ENCODE data around the gene NSD2. TPM values are rescaled to one million over a fixed set of nuclear protein-coding genes. Genes with fewer than 3 reads are reported as not detected.

The NSD2 gene
- polyA plus RNA-seq, 1 donor from 2014 or later: 51.6 TPM

GRCh38 chr4:1863297-1864033 is 7.7 kb upstream of the NSD2 start:
- TF ChIP-seq TAF1 (IDR thresholded peaks at IDR 0.05; ENCODE audit: low read depth) (no peak), EP300 (conservative IDR thresholded peaks at IDR 0.05; ENCODE audit: poor library complexity, severe bottlenecking) (no peak), POLR2AphosphoS5 (IDR thresholded peaks at IDR 0.05) (no peak), RAD21 (conservative IDR thresholded peaks at IDR 0.05) (no peak), MXI1 (conservative IDR thresholded peaks at IDR 0.05; ENCODE audit: poor library complexity, severe bottlenecking) (no peak), SMC3 (conservative IDR thresholded peaks at IDR 0.05; ENCODE audit: poor library complexity) (no peak), CTCF (IDR thresholded peaks at IDR 0.05; ENCODE audit: poor library complexity, severe bottlenecking) (no peak), EZH2 (IDR thresholded peaks at IDR 0.05; ENCODE audit: borderline replicate concordance, insufficient read depth, low read length, poor library complexity, severe bottlenecking) (no peak)
- TF ChIP-seq, protein P1, sequence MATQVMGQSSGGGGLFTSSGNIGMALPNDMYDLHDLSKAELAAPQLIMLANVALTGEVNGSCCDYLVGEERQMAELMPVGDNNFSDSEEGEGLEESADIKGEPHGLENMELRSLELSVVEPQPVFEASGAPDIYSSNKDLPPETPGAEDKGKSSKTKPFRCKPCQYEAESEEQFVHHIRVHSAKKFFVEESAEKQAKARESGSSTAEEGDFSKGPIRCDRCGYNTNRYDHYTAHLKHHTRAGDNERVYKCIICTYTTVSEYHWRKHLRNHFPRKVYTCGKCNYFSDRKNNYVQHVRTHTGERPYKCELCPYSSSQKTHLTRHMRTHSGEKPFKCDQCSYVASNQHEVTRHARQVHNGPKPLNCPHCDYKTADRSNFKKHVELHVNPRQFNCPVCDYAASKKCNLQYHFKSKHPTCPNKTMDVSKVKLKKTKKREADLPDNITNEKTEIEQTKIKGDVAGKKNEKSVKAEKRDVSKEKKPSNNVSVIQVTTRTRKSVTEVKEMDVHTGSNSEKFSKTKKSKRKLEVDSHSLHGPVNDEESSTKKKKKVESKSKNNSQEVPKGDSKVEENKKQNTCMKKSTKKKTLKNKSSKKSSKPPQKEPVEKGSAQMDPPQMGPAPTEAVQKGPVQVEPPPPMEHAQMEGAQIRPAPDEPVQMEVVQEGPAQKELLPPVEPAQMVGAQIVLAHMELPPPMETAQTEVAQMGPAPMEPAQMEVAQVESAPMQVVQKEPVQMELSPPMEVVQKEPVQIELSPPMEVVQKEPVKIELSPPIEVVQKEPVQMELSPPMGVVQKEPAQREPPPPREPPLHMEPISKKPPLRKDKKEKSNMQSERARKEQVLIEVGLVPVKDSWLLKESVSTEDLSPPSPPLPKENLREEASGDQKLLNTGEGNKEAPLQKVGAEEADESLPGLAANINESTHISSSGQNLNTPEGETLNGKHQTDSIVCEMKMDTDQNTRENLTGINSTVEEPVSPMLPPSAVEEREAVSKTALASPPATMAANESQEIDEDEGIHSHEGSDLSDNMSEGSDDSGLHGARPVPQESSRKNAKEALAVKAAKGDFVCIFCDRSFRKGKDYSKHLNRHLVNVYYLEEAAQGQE (IDR thresholded peaks at IDR 0.05; ENCODE audit: borderline replicate concordance): no peak
- H3K9me2 ChIP-seq (ENCODE audit: insufficient read depth, low read length): no peaks in the 10 kb centered on the region
- no peaks in the 10 kb centered on the region for H3F3A ChIP-seq (ENCODE audit: insufficient read depth, low read length, poor library complexity, severe bottlenecking)
- no peaks in the 10 kb centered on the region for H3K27me3 ChIP-seq (ENCODE audit: insufficient read depth, low read depth, low read length)
- H3K9me3 ChIP-seq (ENCODE audit: low read length): no peaks in the 10 kb centered on the region
- H3K4me2 ChIP-seq (ENCODE audit: low read length): no peak overlapping the region
- no peak overlapping the region for H2AFZ ChIP-seq (ENCODE audit: low read depth, low read length)
- H3K9ac ChIP-seq (ENCODE audit: low read length): no peak overlapping the region
- H3K27ac ChIP-seq (ENCODE audit: low read length): no peak overlapping the region
- H3K4me3 ChIP-seq (ENCODE audit: low read length): no peak overlapping the region
- H3K36me3 ChIP-seq (ENCODE audit: insufficient read depth, low read length): no peaks in the 10 kb centered on the region
- H4K20me1 ChIP-seq (ENCODE audit: insufficient read depth): no peaks in the 10 kb centered on the region
- no peaks in the 10 kb centered on the region for H3K79me2 ChIP-seq (replicated peaks; ENCODE audit: insufficient read depth, low read length)

- Histone ChIP-seq H4K20me1 (ENCODE audit: insufficient read depth) (no peaks in the 10 kb centered on the region), H3K9ac (ENCODE audit: low read length) (no peak overlapping the region), H3K9me3 (ENCODE audit: low read length) (no peaks in the 10 kb centered on the region), H3K27me3 (ENCODE audit: insufficient read depth, low read depth, low read length) (no peaks in the 10 kb centered on the region), H3K9me2 (ENCODE audit: insufficient read depth, low read length) (no peaks in the 10 kb centered on the region), H3K4me3 (ENCODE audit: low read length) (no peak overlapping the region), H3K79me2 (replicated peaks; ENCODE audit: insufficient read depth, low read length) (no peaks in the 10 kb centered on the region), H3K27ac (ENCODE audit: low read length) (no peak overlapping the region), H3F3A (ENCODE audit: insufficient read depth, low read length, poor library complexity, severe bottlenecking) (no peaks in the 10 kb centered on the region), H2AFZ (ENCODE audit: low read depth, low read length) (no peak overlapping the region), H3K4me2 (ENCODE audit: low read length) (no peak overlapping the region), H3K36me3 (ENCODE audit: insufficient read depth, low read length) (no peaks in the 10 kb centered on the region)
- TF ChIP-seq RAD21 (conservative IDR thresholded peaks at IDR 0.05): no peak
- no peak for TF ChIP-seq POLR2AphosphoS5 (IDR thresholded peaks at IDR 0.05)
- TF ChIP-seq SMC3 (conservative IDR thresholded peaks at IDR 0.05; ENCODE audit: poor library complexity): no peak
- TF ChIP-seq CTCF (IDR thresholded peaks at IDR 0.05; ENCODE audit: poor library complexity, severe bottlenecking): no peak
- TF ChIP-seq TAF1 (IDR thresholded peaks at IDR 0.05; ENCODE audit: low read depth): no peak
- TF ChIP-seq MXI1 (conservative IDR thresholded peaks at IDR 0.05; ENCODE audit: poor library complexity, severe bottlenecking): no peak
- TF ChIP-seq EZH2 (IDR thresholded peaks at IDR 0.05; ENCODE audit: borderline replicate concordance, insufficient read depth, low read length, poor library complexity, severe bottlenecking): no peak
These were observed 6.9 kb upstream of the NSD2 start for GRCh38 chr4:1864076-1865008.
